Liver (tissue), 9 donors: ENCODE data around the gene DUSP9. TPM values are rescaled to one million over a fixed set of nuclear protein-coding genes. Genes with fewer than 3 reads are reported as not detected.
A peak's percentile ranks its signal among the peaks of the same experiment; 100 is the strongest.

ENCODE experiments used
- DNase-seq: peaks from one replicate; pipeline ENCODE4 v3.0.0-alpha.2; 2017; ENCODE audit warnings: low spot score
- H3K27ac ChIP-seq, 2 donors: one replicate each; pipeline ENCODE4 v1.7.0; 2013; ENCODE audit warnings: inconsistent platforms in 2 of 2, low read length in 2 of 2, control low read depth in 1 of 2, low read depth in 1 of 2, mild to moderate bottlenecking in 1 of 2
- H3K27me3 ChIP-seq, 4 donors: one replicate each; pipeline versions ENCODE4 v1.6.1 to v1.7.0; 2013; ENCODE audit warnings: low read length in 3 of 4, inconsistent platforms in 1 of 4, mild to moderate bottlenecking in 1 of 4, moderate library complexity in 1 of 4; ENCODE audit not compliant: control insufficient read depth in 4 of 4, insufficient read depth in 4 of 4
- H3K36me3 ChIP-seq, 4 donors: one replicate each; pipeline versions ENCODE4 v1.6.1 to v1.7.0; 2013; ENCODE audit warnings: low read length in 3 of 4, mild to moderate bottlenecking in 3 of 4, low read depth in 1 of 4, moderate library complexity in 1 of 4; ENCODE audit not compliant: control insufficient read depth in 4 of 4, insufficient read depth in 3 of 4
- H3K4me1 ChIP-seq, 4 donors: one replicate each; pipeline versions ENCODE4 v1.6.1 to v1.7.0; 2013; ENCODE audit warnings: low read length in 3 of 4, mild to moderate bottlenecking in 3 of 4, moderate library complexity in 1 of 4; ENCODE audit not compliant: control insufficient read depth in 4 of 4, insufficient read depth in 4 of 4
- H3K4me3 ChIP-seq, 3 donors: one replicate each; pipeline versions ENCODE4 v1.6.1 to v1.7.0; 2013; ENCODE audit warnings: low read length in 3 of 3, control low read depth in 1 of 3, low read depth in 1 of 3, mild to moderate bottlenecking in 1 of 3
- H3K9ac ChIP-seq, 2 donors: one replicate each; pipeline ENCODE4 v1.7.0; 2013; ENCODE audit warnings: low read length in 2 of 2, mild to moderate bottlenecking in 2 of 2, moderate library complexity in 2 of 2, control low read depth in 1 of 2, low read depth in 1 of 2
- H3K9me3 ChIP-seq, 4 donors: one replicate each; pipeline versions ENCODE4 v1.6.1 to v1.7.0; 2013; ENCODE audit warnings: low read length in 3 of 4; ENCODE audit not compliant: control insufficient read depth in 4 of 4
- EGR1 ChIP-seq, 2 donors: IDR thresholded peaks; 2 replicates each; pipeline ENCODE4 v1.6.1; 2016 to 2018; ENCODE audit warnings: antibody characterized with exemption in 2 of 2, low read depth in 2 of 2
- FOXA1 ChIP-seq: IDR thresholded peaks from 2 replicates; pipeline ENCODE4 v1.6.1; 2016; ENCODE audit warnings: antibody characterized with exemption
- FOXA2 ChIP-seq: IDR thresholded peaks from 2 replicates; pipeline ENCODE4 v1.6.1; 2016; ENCODE audit warnings: antibody characterized with exemption
- GABPA ChIP-seq, 2 donors: IDR thresholded peaks in 1 of 2; conservative IDR thresholded peaks in 1 of 2; 2 replicates each; pipeline ENCODE4 v1.6.1; 2016; ENCODE audit warnings: antibody characterized with exemption in 2 of 2, mild to moderate bottlenecking in 1 of 2, moderate library complexity in 1 of 2
- HNF4A ChIP-seq, 2 donors: conservative IDR thresholded peaks; 2 replicates each; pipeline ENCODE4 v1.6.1; 2016; ENCODE audit warnings: antibody characterized with exemption in 2 of 2, mild to moderate bottlenecking in 2 of 2
- HNF4G ChIP-seq: IDR thresholded peaks from 2 replicates; pipeline ENCODE4 v1.6.1; 2016; ENCODE audit warnings: antibody characterized with exemption
- JUND ChIP-seq, 2 donors: IDR thresholded peaks; 2 replicates each; pipeline ENCODE4 v1.6.1; 2016; ENCODE audit warnings: antibody characterized with exemption in 2 of 2
- NR2F2 ChIP-seq: IDR thresholded peaks from 2 replicates; pipeline ENCODE4 v1.6.1; 2016; ENCODE audit warnings: antibody characterized with exemption
- RAD21 ChIP-seq, 2 donors: IDR thresholded peaks; 2 replicates each; pipeline ENCODE4 v1.6.1; 2016; ENCODE audit warnings: antibody characterized with exemption in 2 of 2, mild to moderate bottlenecking in 2 of 2
- RXRA ChIP-seq, 2 donors: IDR thresholded peaks; 2 replicates each; pipeline ENCODE4 v1.6.1; 2017 to 2018; ENCODE audit warnings: antibody characterized with exemption in 2 of 2, mild to moderate bottlenecking in 1 of 2
- SP1 ChIP-seq: IDR thresholded peaks from 2 replicates; pipeline ENCODE4 v1.6.1; 2018; ENCODE audit warnings: antibody characterized with exemption, mild to moderate bottlenecking
- TAF1 ChIP-seq: conservative IDR thresholded peaks from 2 replicates; pipeline ENCODE4 v1.6.1; 2016; ENCODE audit warnings: antibody characterized with exemption, mild to moderate bottlenecking
- YY1 ChIP-seq: IDR thresholded peaks from 2 replicates; pipeline ENCODE4 v1.6.1; 2016; ENCODE audit warnings: antibody characterized with exemption, mild to moderate bottlenecking
- WGBS: extraction: QIAGEN DNeasy Blood & Tissue Kit; methylation state at CpG from one replicate; pipeline ENCODE4 v1.1.7; 2013; 5-methylcytosine and 5-hydroxymethylcytosine counted together
- polyA plus RNA-seq, 2 donors: library from polyadenylated mRNA; stranded (reverse) in 1 of 2; unstranded in 1 of 2; fragments of 200-250 nt in 1 of 2; fragments of >200 nt in 1 of 2; fragmentation: Nextera tagmentation in 1 of 2; extraction: Ambion mirVana in 1 of 2; gene quantifications; one replicate each; pipeline versions ENCODE4 v1.2.1 to v1.2.3, GENCODE V29; 2013 to 2015
- total RNA-seq, 2 donors: library from RNA; depleted of rRNA; stranded (reverse); fragments of >200 nt; gene quantifications; one replicate each; pipeline ENCODE4 v1.2.3, GENCODE V29; 2014
- TF ChIP-seq, protein P1 (sequence below): IDR thresholded peaks from 2 replicates; pipeline ENCODE4 v1.6.1; 2016; ENCODE audit warnings: antibody characterized with exemption
- TF ChIP-seq, protein P2 (sequence below): fragments of 150-350 bp; IDR thresholded peaks from 2 replicates; pipeline ENCODE4 v1.5.1; 2017; ENCODE audit warnings: improper control_type of control experiment, low read depth, low read length; ENCODE audit not compliant: missing input control
- TF ChIP-seq, protein P3 (sequence below): IDR thresholded peaks from 2 replicates; pipeline ENCODE4 v1.6.1; 2016; ENCODE audit warnings: antibody characterized with exemption, mild to moderate bottlenecking
- TF ChIP-seq, protein P4 (sequence below): IDR thresholded peaks from 2 replicates; pipeline ENCODE4 v1.6.1; 2016; ENCODE audit warnings: antibody characterized with exemption
- TF ChIP-seq, protein P5 (sequence below): IDR thresholded peaks from 2 replicates; pipeline ENCODE4 v1.6.1; 2016; ENCODE audit warnings: antibody characterized with exemption
- donor health status: healthy.
- donor health status: healthy.
- donor health status: healthy.
- donor health status: healthy.
- donor health status: healthy.

DUSP9 gene
- total and polyA plus RNA-seq, 4 donors: 0.42 to 164 (median 1.4) TPM

DNA sequence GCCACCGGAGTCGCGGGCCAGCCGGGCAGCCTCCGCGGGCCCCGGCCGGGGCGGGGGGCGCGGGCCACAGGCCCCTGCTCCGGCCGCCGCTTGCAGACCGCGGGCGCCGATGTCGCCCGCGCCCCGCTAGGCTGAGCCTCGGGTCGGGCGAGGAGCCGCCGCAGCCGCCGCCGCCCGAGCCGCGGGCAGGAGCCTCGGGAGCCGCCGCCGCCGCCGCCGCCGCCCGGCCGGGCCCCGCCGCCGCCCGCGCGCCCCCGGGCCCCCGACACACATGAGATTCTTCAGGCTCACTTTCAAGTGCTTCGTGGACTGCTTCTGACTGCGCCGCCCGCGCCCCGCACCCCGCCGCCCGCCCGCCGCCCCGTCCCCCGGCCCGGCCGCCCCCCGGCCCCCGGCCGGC lies 41.1 kb downstream of the DUSP9 start:
- Histone ChIP-seq H3K4me3 (peak overlapping the region in 1 of 3 donors; percentile 54), H3K36me3 (no peaks in the 10 kb centered on the region), H3K27me3 (peaks cover 0 to 5% (median 0%) of the 10 kb centered on the region in 4 donors), H3K9me3 (no peaks in the 10 kb centered on the region), H3K9ac (no peak overlapping the region), H3K27ac (no peak overlapping the region), H3K4me1 (peaks cover 0 to 2% (median 0%) of the 10 kb centered on the region in 4 donors)
- TF ChIP-seq, protein P1, sequence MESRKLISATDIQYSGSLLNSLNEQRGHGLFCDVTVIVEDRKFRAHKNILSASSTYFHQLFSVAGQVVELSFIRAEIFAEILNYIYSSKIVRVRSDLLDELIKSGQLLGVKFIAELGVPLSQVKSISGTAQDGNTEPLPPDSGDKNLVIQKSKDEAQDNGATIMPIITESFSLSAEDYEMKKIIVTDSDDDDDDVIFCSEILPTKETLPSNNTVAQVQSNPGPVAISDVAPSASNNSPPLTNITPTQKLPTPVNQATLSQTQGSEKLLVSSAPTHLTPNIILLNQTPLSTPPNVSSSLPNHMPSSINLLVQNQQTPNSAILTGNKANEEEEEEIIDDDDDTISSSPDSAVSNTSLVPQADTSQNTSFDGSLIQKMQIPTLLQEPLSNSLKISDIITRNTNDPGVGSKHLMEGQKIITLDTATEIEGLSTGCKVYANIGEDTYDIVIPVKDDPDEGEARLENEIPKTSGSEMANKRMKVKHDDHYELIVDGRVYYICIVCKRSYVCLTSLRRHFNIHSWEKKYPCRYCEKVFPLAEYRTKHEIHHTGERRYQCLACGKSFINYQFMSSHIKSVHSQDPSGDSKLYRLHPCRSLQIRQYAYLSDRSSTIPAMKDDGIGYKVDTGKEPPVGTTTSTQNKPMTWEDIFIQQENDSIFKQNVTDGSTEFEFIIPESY: no peak
- no peak for TF ChIP-seq EGR1 (IDR thresholded peaks at IDR 0.05; ENCODE audit: low read depth in 2 of 2)
- no peak for TF ChIP-seq GABPA (IDR thresholded peaks at IDR 0.05 in 1 of 2, conservative IDR thresholded peaks at IDR 0.05 in 1 of 2)
- no peak for TF ChIP-seq SP1
- TF ChIP-seq HNF4A (conservative IDR thresholded peaks at IDR 0.05): no peak
- no peak for TF ChIP-seq TAF1
- no peak for TF ChIP-seq RAD21 (IDR thresholded peaks at IDR 0.05)
- TF ChIP-seq JUND (IDR thresholded peaks at IDR 0.05): no peak
- TF ChIP-seq, protein P2, sequence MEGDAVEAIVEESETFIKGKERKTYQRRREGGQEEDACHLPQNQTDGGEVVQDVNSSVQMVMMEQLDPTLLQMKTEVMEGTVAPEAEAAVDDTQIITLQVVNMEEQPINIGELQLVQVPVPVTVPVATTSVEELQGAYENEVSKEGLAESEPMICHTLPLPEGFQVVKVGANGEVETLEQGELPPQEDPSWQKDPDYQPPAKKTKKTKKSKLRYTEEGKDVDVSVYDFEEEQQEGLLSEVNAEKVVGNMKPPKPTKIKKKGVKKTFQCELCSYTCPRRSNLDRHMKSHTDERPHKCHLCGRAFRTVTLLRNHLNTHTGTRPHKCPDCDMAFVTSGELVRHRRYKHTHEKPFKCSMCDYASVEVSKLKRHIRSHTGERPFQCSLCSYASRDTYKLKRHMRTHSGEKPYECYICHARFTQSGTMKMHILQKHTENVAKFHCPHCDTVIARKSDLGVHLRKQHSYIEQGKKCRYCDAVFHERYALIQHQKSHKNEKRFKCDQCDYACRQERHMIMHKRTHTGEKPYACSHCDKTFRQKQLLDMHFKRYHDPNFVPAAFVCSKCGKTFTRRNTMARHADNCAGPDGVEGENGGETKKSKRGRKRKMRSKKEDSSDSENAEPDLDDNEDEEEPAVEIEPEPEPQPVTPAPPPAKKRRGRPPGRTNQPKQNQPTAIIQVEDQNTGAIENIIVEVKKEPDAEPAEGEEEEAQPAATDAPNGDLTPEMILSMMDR: no peak
- TF ChIP-seq RXRA (IDR thresholded peaks at IDR 0.05): no peak
- no peak for TF ChIP-seq YY1
- no peak for TF ChIP-seq FOXA1
- no peak for TF ChIP-seq FOXA2
- no peak for TF ChIP-seq NR2F2
- TF ChIP-seq, protein P3, sequence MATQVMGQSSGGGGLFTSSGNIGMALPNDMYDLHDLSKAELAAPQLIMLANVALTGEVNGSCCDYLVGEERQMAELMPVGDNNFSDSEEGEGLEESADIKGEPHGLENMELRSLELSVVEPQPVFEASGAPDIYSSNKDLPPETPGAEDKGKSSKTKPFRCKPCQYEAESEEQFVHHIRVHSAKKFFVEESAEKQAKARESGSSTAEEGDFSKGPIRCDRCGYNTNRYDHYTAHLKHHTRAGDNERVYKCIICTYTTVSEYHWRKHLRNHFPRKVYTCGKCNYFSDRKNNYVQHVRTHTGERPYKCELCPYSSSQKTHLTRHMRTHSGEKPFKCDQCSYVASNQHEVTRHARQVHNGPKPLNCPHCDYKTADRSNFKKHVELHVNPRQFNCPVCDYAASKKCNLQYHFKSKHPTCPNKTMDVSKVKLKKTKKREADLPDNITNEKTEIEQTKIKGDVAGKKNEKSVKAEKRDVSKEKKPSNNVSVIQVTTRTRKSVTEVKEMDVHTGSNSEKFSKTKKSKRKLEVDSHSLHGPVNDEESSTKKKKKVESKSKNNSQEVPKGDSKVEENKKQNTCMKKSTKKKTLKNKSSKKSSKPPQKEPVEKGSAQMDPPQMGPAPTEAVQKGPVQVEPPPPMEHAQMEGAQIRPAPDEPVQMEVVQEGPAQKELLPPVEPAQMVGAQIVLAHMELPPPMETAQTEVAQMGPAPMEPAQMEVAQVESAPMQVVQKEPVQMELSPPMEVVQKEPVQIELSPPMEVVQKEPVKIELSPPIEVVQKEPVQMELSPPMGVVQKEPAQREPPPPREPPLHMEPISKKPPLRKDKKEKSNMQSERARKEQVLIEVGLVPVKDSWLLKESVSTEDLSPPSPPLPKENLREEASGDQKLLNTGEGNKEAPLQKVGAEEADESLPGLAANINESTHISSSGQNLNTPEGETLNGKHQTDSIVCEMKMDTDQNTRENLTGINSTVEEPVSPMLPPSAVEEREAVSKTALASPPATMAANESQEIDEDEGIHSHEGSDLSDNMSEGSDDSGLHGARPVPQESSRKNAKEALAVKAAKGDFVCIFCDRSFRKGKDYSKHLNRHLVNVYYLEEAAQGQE: no peak
- TF ChIP-seq, protein P4, sequence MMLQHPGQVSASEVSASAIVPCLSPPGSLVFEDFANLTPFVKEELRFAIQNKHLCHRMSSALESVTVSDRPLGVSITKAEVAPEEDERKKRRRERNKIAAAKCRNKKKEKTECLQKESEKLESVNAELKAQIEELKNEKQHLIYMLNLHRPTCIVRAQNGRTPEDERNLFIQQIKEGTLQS: no peak
- no peak for TF ChIP-seq HNF4G
- TF ChIP-seq, protein P5, sequence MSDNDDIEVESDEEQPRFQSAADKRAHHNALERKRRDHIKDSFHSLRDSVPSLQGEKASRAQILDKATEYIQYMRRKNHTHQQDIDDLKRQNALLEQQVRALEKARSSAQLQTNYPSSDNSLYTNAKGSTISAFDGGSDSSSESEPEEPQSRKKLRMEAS: no peak
- WGBS: 1% methylated on average over 60 of the region's 69 CpGs
- DNase-seq: no peak
